ENCODE data around the gene TAF13. TPM values are rescaled to one million over a fixed set of nuclear protein-coding genes. Genes with fewer than 3 reads are reported as not detected.

The TAF13 gene, protein sequence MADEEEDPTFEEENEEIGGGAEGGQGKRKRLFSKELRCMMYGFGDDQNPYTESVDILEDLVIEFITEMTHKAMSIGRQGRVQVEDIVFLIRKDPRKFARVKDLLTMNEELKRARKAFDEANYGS
- total RNA-seq = 40.0 and 41.4 TPM in 2 replicates

GRCh38 chr1:109075531-109076490, at the start of gene TAF13:
Gene TAF13 (minus strand): TSS chr1:109076003. CDS start chr1:109075947, 56 bp downstream.

GRCh38 chr1:109113590-109114341, 38.0 kb upstream of the TAF13 start, which contains the start of gene ELAPOR1:
Gene ELAPOR1 (plus strand): TSS chr1:109114115. CDS start chr1:109114184, 69 bp downstream.

DNA sequence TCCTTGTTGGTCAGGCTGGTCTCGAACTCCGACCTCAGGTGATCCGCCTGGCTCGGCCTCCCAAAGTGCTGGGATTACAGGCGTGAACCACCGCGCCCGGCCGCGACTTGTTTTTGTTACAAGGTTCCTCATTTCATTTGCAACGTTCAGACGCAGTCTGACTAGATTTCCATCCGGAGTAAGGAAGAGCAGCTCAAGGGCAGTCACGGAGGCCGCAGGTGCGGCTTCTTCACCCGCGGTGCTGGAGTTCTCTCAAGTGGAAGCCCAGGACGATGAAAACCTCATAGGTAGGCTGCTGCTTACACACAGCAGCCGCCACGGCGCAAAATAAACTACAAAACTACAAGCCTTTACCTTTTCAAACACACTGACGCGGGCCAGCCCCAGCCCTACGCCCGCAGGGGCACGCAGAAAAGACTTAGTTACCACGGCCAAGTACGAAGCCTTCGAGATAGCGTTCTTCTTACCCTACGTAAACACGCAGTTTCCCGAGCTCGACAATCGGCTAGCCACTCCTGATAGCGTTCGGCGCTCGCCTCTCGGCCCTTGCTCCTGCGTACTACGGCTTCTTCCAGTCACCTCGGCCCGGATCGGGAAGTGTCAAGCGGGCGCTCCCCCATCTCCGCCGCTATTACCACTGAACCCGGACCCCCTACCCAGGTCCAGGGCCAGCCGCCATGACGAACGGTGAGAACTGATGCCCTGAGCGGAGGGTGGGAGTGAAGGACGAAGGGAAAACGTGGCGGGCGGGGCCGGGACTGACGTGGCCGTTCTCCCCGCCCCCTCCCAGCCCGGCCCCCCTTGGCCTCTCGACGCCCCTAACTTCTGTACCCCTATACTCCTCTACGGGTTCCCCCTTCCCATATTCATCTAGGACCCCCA, 14.6 kb upstream of the TAF13 start, which contains the start of gene TMEM167B:
Gene TMEM167B, plus strand, starts transcription at position 569 of the 882 bp plus-strand sequence. Its CDS starts 109 bp downstream, at position 678.

GRCh38 chr1:109041621-109042468, 34.0 kb downstream of the TAF13 start, which contains the start of gene WDR47:
Gene WDR47 (minus strand): TSS chr1:109042102. CDS start chr1:109023512, 18,590 bp downstream.

Other genes with a start within 250 kb of the TAF13 start
- gene AKNAD1, start 218.9 kb downstream of the TAF13 start, total RNA-seq = not detected in 2 replicates
- gene GPSM2, start 199.0 kb downstream of the TAF13 start, total RNA-seq = 19.5 and 23.0 TPM in 2 replicates
- gene CLCC1, start 112.5 kb downstream of the TAF13 start, total RNA-seq = 22.4 and 27.6 TPM in 2 replicates
- 12.0 and 12.5 TPM in 2 replicates for gene WDR47, start 33.9 kb downstream of the TAF13 start, total RNA-seq
- 12.3 and 13.1 TPM in 2 replicates for gene TMEM167B, start 14.8 kb upstream of the TAF13 start, total RNA-seq
- gene ELAPOR1, start 38.1 kb upstream of the TAF13 start, total RNA-seq = 0.67 and 0.69 TPM in 2 replicates
- 198 and 221 TPM in 2 replicates for gene SARS1, start 137.9 kb upstream of the TAF13 start, total RNA-seq
- 0.25 and 0.27 TPM in 2 replicates for gene CELSR2, start 173.5 kb upstream of the TAF13 start, total RNA-seq
- 18.6 and 19.3 TPM in 2 replicates for gene PSRC1, start 207.1 kb upstream of the TAF13 start, total RNA-seq
- gene MYBPHL, start 231.0 kb upstream of the TAF13 start, total RNA-seq = not detected in 2 replicates

All from mammary microvascular endothelial cell (primary cell).